Embryonic facial prominence (tissue), 1 donor: ENCODE results near the gene FAM20C.

Source experiments
- DNase-seq: peaks from one replicate; pipeline ENCODE4 v3.0.0-alpha.2; 2016; ENCODE audit errors: extremely low spot score

Gene FAM20C

DNA sequence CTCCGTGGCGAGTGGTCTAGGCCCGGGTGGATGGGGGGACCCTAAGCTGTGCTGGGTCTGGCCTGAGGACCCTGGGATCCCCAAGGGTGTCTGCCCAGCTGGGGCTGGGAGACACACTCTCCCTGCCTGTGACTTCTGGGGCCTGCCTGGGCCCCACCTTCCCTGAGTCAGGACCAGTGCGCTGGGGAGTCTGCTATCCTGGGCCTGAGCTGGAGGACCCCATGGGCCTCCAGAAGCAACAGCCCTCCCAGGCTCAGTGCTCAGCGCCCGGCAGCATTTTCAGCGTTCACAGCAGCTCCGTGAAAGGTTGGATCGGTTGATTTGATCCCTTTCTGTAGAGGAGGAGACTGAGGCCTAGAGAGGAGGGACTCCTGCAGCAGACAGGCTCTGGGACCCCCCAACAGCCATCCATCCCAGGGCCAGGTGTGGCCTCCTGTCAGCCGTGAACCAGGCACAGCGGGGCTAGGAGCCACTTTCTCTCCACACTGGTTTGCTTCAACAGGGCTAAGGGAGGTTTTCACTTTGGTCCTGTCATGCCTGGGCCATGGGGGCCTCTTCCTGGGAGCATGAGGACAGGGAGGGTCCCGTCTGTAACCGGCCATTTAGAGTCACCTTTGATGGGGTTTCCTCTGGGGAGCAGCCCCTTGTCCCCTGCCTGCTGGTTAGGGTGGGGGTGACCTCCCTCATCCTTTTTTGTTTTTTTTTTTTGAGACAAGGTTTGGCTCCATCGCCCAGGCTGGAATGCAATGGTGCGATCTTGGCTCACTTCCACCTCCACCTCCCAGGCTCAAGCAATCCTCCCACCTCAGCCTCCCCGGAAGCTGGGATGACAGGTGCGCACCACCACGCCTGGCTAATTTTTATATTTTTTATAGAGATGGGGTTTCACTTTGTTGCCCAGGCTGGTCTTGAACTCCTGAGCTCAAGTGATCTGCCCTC lies 110.0 kb downstream of the FAM20C start:
- no peak for DNase-seq

DNA sequence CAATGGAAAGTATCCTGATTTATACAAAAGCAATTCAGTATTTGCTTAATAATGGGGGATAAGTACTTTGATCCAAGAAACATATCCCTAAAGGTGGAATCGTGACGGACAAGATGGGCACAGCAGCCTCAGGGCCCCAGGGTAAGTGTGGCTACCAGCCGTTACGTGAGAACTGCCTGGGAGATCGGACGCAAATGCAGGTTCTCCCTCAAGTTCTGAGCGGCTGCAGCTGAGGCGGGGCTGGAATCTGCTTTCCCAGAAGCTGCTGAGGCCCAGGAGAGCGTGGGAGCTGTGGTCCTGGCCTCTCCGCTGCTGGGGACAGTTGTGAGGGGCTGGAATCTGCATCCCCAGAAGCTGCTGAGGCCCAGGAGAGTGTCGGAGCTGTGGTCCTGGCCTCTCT lies 111.1 kb downstream of the FAM20C start:
- no peak for DNase-seq

DNA sequence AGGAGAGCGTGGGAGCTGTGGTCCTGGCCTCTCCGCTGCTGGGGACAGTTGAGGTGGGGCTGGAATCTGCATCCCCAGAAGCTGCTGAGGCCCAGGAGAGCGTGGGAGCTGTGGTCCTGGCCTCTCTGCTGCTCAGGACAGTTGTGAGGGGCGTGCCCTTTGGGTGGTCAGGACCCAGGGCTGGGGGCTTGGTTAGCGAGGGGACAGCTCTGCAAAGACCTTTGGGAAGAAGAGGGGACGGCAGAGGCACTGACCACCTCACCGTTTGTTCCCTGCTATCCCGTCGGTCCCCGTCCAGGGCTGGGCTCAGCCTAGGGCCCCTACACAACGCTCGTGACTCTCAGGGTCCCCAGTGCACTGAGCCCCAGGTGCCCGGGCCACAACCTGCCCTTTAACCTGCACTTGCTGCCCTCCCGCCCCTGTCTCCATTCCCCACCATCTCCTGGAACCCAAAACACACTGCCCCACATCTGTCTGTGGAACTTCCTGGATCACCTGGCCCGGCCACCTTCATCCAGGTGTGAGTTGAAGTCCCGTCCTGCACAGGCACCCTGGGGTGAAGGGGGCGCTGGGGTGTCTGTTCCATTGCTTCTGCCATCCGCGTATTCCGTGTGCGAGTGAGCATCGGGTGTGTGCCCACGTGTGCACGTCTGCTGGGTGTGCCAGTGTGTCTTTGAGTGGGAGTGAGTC lies 111.7 kb downstream of the FAM20C start:
- DNase-seq = no peak

DNA sequence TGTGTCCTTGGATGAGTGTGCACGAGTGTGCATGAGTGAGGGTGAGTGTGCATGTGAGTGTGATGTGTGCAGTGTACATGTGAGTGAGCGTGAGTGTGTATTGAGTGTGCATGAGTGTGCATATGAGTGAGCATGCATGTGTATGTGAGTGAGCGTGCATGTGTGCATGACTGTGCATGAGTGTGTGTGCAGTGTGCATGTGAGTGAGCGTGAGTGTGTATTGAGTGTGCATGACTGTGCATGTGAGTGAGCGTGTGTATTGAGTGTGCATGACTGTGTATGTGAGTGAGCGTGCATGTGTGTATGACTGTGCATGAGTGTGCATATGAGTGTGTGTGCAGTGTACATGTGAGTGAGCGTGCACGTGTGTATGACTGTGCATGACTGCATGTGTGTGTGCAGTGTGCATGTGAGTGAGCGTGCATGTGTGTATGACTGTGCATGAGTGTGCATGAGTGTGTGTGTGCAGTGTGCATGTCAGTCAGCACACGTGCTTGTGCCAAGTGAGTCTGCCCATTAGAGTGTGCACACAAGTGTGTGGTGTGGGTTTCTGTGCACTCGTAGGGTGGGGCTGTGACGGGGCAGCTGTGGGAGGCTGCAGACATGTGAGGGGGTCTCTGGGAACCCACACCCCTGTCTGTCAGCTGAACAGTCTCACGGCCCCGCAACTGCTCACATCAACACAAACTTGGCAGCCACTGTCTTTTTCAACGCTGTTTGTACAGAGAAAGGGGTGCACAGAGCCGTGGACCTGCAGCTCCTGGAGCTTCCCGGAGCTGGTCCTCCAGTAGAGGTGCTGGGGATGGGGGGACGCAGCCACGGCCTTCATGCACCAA lies 112.4 kb downstream of the FAM20C start:
- DNase-seq = no peak

DNA sequence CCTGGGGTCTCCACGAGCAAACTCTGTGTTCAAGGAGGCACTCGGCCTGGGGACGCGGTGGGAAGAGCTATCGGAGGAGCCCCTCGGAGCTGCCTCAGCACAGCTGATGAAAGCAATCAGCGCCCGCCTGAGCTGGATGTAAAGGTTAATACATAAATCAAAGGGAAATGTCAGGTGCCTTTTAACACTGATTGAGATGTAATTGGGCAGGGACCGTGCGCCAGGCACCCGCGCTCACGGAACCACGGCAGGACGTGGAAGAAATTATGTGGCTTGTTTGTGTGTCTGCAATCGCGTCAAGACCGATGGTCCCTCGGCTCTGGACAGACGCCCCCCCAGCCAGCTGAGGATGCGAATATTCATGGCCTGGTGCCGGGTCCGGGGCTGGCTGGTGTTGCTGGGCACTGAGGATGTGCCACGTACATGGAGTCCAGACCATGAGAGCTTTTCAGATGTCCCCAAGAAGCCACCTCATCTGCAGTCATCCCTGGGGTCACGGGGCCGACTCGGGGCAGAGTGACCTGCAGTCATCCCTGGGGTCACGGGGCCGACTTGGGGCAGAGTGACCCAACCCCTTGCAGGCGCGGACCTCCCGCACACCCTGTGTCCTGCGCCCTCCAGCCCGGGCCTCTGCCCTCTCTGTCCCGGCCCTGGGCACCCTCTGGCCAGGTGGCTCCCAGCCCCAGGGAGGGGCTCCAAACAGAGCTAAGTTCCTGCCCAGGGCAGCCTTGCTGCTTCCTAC lies 113.2 kb downstream of the FAM20C start:
- DNase-seq = no peak

DNA sequence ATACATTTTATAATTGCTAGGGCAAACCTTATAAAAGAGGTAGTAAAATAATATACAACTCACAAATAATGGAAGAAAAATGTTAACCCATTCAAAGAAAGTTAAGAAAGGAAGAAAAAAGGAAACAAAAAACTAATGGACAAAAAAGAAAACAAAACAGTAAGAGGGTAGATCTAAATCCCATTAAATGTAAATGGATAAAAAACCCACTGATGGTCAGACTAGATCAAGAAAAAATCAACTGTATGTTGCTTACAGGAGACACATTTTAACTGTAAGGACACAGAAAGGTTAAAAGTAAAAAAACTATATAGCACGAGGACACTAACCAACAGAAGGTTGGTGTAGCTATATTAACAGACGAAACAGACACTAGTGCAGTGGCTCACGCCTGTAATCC lies 115.6 kb downstream of the FAM20C start:
- DNase-seq = no peak

DNA sequence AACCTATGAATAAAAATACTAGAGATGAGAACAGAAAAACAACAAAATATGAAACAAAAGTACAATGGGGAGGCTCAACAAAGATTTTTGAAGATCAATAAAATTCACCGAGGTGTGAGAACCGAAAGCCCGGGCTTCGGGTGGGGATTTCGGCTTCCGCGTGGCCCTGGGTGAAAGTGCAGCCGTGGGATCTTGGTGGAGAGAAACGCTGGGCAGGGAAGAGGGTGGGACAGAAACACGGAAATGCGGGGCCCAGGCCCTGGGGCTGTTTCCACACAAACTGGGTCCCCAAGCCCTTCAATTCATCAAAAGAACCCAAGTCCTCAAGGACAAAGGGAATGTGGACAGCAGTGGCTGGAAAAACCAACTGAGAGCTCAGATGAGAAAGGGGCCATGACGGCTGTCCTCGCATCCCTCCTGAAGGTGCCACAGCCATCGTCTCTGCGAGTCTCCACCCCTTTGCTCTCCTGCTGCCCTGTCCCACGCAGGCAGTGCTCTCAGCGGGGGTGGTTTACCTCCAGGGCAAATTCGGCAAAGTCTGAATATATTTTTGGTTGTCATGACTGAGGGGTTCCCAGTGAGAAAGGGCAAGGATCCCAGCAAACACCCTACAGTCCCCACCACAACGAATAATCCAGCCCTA lies 117.3 kb downstream of the FAM20C start:
- no peak for DNase-seq
